Activated CD4-positive, alpha-beta T cell treated with anti-CD3 and anti-CD28 coated beads for 36 hours (primary cell): Measurements from ENCODE around the gene KCNJ12. TPM values are rescaled to one million over a fixed set of nuclear protein-coding genes. Genes with fewer than 3 reads are reported as not detected.

ENCODE experiments used
- ATAC-seq: fragments of 200-7000 bp; cut with Tn5 transposase; one replicate; pipeline ENCODE4 v1.10.0; 2021; ENCODE audit warnings: mild to moderate bottlenecking, moderate library complexity
- CTCF ChIA-PET: fragments of 350-600 bp; sonication (Branson Sonifier 250); formaldehyde crosslinking; loops from one replicate; lab custom pipeline; 2021; ENCODE audit warnings: antibody characterized with exemption; lab: Charles Lee
- POLR2A ChIA-PET: fragments of 350-600 bp; sonication (Branson Sonifier 250); formaldehyde crosslinking; loops from one replicate; lab custom pipeline; 2021; ENCODE audit warnings: antibody characterized with exemption, inconsistent platforms; lab: Charles Lee
- DNase-seq: peaks from one replicate; pipeline ENCODE4 v3.0.0-alpha.2; 2020
- H3K27ac Mint-ChIP-seq: one replicate; pipeline ENCODE4 v1.8.0; 2021; ENCODE audit warnings: mixed read lengths
- H3K27me3 Mint-ChIP-seq: one replicate; pipeline ENCODE4 v1.8.0; 2021; ENCODE audit warnings: mixed read lengths
- H3K36me3 Mint-ChIP-seq: one replicate; pipeline ENCODE4 v1.8.0; 2021; ENCODE audit warnings: low read depth, mixed read lengths
- H3K4me1 Mint-ChIP-seq: one replicate; pipeline ENCODE4 v1.8.0; 2021; ENCODE audit warnings: mixed read lengths
- H3K4me3 Mint-ChIP-seq: one replicate; pipeline ENCODE4 v1.8.0; 2021; ENCODE audit warnings: mild to moderate bottlenecking, moderate library complexity, mixed read lengths
- H3K9me3 Mint-ChIP-seq: one replicate; pipeline ENCODE4 v1.8.0; 2021; ENCODE audit warnings: low read depth, mixed read lengths
- intact Hi-C, 2 experiments: fragments of 100-400 bp; cut with DNase I in 1 of 2; cut with micrococcal nuclease in 1 of 2; formaldehyde crosslinking; loops; one replicate each; pipeline versions ENCODE4 v1.14.2 to v1.15.1; 2022 to 2024; cut with DNase I, micrococcal nuclease
- total RNA-seq, 2 experiments: library from RNA; stranded (reverse); gene quantifications; one replicate each; pipeline ENCODE4 v1.2.3, GENCODE V29; 2021

KCNJ12 gene
- total RNA-seq, 2 experiments from 2014 or later, result not detected

DNA sequence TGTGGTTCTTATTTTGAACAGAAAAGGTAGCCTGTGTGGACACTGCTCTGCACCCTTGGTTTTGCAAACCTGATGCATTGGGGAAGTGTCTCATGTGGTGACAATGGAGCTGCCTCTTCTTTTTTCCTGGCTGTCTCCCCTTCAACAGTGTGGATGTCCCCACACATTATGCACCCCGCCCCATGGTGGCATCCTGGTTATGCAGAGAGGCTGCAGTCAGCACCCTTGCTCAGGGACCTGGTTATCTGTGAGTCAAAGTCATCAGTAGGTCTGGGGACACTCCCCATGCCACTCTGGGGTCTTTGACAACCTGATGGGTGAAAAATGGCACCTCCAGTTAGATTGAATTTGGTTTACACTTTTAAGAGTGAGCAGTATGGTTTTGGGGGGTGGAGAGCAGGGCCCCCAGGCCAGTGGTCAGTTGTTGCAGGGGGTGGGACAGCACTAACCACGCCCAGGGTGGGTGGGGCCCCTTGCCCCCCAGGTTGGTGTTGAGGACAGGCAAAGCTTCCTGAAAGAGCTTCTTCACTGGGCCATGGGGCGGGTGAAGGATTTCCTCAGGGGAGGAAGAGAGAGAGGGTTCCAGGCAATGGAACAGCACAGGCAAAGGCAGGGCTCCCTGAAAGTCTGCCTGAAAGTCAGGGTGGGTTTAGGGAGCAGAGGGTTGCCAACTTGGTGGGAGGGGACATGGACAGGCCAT, 24.6 kb upstream of the KCNJ12 start:
- ChIA-PET CTCF (no interaction called here), POLR2A (no interaction called here)
- no peaks in the 10 kb centered on the region for H3K36me3 Mint-ChIP-seq
- intact Hi-C loops, result no loop called here
- ATAC-seq (no peak), DNase-seq (no peak)
- H3K9me3 Mint-ChIP-seq, result no peaks in the 10 kb centered on the region
- H3K27me3 Mint-ChIP-seq, result no peaks in the 10 kb centered on the region
- no peak overlapping the region for H3K4me3 Mint-ChIP-seq
- peaks cover 2% of the 10 kb centered on the region for H3K4me1 Mint-ChIP-seq
- H3K27ac Mint-ChIP-seq, result no peak overlapping the region

- no peak for ATAC-seq
- H3K27ac Mint-ChIP-seq, result no peak overlapping the region
- intact Hi-C loops, result no loop called here
- H3K4me3 Mint-ChIP-seq, result no peak overlapping the region
- ChIA-PET POLR2A (no interaction called here), CTCF (no interaction called here)
- no peaks in the 10 kb centered on the region for H3K9me3 Mint-ChIP-seq
- peaks cover 2% of the 10 kb centered on the region for H3K4me1 Mint-ChIP-seq
- no peak for DNase-seq
- H3K27me3 Mint-ChIP-seq, result no peaks in the 10 kb centered on the region
- no peaks in the 10 kb centered on the region for H3K36me3 Mint-ChIP-seq
Observed at GRCh38 chr17:21352221-21352980, 23.8 kb upstream of the KCNJ12 start.

- peaks cover 2% of the 10 kb centered on the region for H3K4me1 Mint-ChIP-seq
- ChIA-PET CTCF (no interaction called here), POLR2A (no interaction called here)
- no peak overlapping the region for H3K27ac Mint-ChIP-seq
- DNase-seq (no peak), ATAC-seq (no peak)
- no peaks in the 10 kb centered on the region for H3K27me3 Mint-ChIP-seq
- no peaks in the 10 kb centered on the region for H3K36me3 Mint-ChIP-seq
- H3K9me3 Mint-ChIP-seq, result no peaks in the 10 kb centered on the region
- no peak overlapping the region for H3K4me3 Mint-ChIP-seq
- intact Hi-C loops, result no loop called here
Observed at GRCh38 chr17:21352981-21353265, 23.2 kb upstream of the KCNJ12 start.

DNA sequence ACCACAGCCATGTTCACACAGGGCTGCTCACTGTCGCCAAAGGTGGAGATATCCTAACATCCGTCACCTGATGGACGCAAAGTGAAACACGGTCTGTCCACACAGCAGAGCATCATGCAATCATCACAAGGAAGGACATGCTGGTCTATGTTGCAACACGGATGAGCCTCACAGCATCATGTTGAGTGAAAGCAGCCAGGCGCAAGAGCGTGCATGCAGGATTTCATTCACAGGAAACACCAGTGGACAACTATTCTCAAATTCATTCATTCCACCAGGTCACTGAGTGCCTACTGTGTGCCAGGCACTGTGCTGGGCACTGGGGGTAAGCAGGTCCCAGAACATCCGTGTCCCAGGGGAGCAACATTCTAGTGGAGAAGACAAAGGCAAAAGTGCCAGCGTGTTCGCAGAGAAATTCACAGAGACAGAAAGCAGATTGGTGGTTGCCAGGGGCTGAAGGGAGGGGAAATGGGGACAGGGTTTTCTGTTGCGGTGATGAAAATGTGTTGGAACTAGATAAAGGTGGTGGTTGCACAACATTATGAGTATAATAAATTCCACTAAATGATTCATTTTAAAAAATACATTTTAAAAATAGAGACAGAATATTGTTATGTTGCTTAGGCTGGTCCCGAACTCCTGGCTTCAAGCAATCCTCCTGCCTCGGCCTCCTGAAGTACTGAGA, 22.7 kb upstream of the KCNJ12 start:
- POLR2A ChIA-PET, result no interaction called here
- CTCF ChIA-PET, result no interaction called here
- no peaks in the 10 kb centered on the region for H3K9me3 Mint-ChIP-seq
- no peaks in the 10 kb centered on the region for H3K36me3 Mint-ChIP-seq
- DNase-seq (no peak), ATAC-seq (no peak)
- H3K4me3 Mint-ChIP-seq, result no peak overlapping the region
- H3K27ac Mint-ChIP-seq, result no peak overlapping the region
- intact Hi-C loops, result no loop called here
- H3K4me1 Mint-ChIP-seq, result no peaks in the 10 kb centered on the region
- H3K27me3 Mint-ChIP-seq, result no peaks in the 10 kb centered on the region

- no peak for DNase-seq
- H3K4me1 Mint-ChIP-seq, result no peaks in the 10 kb centered on the region
- no peaks in the 10 kb centered on the region for H3K27me3 Mint-ChIP-seq
- POLR2A ChIA-PET, result no interaction called here
- intact Hi-C loops, result no loop called here
- H3K36me3 Mint-ChIP-seq, result no peaks in the 10 kb centered on the region
- no peak for ATAC-seq
- CTCF ChIA-PET, result no interaction called here
- no peak overlapping the region for H3K4me3 Mint-ChIP-seq
- no peaks in the 10 kb centered on the region for H3K9me3 Mint-ChIP-seq
- H3K27ac Mint-ChIP-seq, result no peak overlapping the region
Observed at GRCh38 chr17:21354796-21355385, 21.3 kb upstream of the KCNJ12 start.

DNA sequence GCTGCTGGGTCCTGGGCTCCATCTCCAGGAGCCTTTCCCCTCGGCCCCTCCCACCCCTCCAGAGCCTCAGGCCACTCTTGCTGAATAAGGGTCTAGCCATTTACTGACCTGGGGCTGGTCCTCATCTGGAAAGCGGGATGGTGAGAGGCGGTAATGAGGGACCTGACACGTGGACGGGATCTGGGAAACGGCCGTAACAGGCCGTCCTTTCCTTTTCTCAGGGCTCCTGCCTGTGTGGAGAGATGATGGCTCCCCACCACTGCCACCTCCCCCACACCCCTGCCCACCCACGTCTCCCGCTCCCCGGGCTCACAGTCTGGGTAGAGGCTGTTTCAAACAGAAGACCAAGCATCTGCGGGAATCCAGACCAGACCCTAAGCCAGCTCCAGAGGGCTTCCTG, 20.6 kb upstream of the KCNJ12 start:
- Mint-ChIP-seq H3K36me3 (no peaks in the 10 kb centered on the region), H3K9me3 (no peaks in the 10 kb centered on the region), H3K4me3 (no peak overlapping the region), H3K27ac (no peak overlapping the region), H3K4me1 (no peaks in the 10 kb centered on the region), H3K27me3 (no peaks in the 10 kb centered on the region)
- intact Hi-C loops, result no loop called here
- ATAC-seq (no peak), DNase-seq (no peak)
- ChIA-PET CTCF (no interaction called here), POLR2A (no interaction called here)

DNA sequence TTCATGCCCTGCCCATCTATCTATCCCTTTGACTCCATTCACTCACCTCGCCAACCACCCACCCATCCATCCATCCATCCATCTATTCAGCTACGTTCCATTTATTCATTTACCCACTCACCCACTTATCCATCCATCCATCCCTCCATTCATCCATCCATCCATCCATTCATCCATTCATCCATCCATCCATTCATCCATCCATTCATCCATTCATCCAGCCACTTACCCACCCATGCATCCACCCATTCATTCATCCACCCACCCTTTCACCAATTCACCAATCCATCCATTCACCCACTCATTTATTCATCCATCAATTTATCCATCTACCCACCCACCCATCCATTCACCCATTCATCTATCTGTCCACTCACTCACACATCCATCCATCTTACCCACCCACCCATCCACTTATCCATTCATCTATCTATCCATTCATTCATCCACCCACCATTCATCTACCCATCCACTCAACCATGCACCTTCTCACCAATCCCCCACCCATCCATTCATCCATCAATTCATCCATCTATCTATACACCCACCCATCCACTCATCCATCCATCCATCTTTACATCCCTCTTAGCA, 19.5 kb upstream of the KCNJ12 start:
- CTCF ChIA-PET, result no interaction called here
- intact Hi-C loops, result no loop called here
- no peak for ATAC-seq
- no peak for DNase-seq
- no peak overlapping the region for H3K27ac Mint-ChIP-seq
- H3K9me3 Mint-ChIP-seq, result no peaks in the 10 kb centered on the region
- no peaks in the 10 kb centered on the region for H3K4me1 Mint-ChIP-seq
- no peak overlapping the region for H3K4me3 Mint-ChIP-seq
- no peaks in the 10 kb centered on the region for H3K36me3 Mint-ChIP-seq
- POLR2A ChIA-PET, result no interaction called here
- H3K27me3 Mint-ChIP-seq, result no peaks in the 10 kb centered on the region

DNA sequence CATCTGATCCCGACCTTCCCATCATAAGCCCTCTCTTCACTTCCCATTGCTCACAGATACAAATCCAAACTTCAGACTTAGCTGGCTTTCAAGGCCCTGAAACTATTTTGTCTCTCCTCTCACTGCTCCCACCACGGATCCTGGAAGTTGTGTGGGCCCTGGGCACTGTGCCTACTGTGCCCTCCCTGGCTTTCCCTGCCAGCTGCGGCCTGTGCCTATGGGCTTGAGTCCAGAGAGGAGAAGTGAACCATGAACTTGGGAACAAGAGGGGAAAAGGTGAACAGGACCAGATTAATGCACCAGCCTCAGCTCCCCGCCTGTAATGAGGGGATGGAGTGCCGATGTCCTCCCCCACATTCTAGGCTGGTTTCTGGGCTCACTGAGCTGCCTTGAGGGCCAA, 18.9 kb upstream of the KCNJ12 start:
- H3K4me1 Mint-ChIP-seq, result no peaks in the 10 kb centered on the region
- no peak overlapping the region for H3K27ac Mint-ChIP-seq
- no peak for ATAC-seq
- H3K9me3 Mint-ChIP-seq, result no peaks in the 10 kb centered on the region
- ChIA-PET CTCF (no interaction called here), POLR2A (no interaction called here)
- DNase-seq, result no peak
- no peaks in the 10 kb centered on the region for H3K27me3 Mint-ChIP-seq
- H3K4me3 Mint-ChIP-seq, result no peak overlapping the region
- intact Hi-C loops, result no loop called here
- H3K36me3 Mint-ChIP-seq, result no peaks in the 10 kb centered on the region

DNA sequence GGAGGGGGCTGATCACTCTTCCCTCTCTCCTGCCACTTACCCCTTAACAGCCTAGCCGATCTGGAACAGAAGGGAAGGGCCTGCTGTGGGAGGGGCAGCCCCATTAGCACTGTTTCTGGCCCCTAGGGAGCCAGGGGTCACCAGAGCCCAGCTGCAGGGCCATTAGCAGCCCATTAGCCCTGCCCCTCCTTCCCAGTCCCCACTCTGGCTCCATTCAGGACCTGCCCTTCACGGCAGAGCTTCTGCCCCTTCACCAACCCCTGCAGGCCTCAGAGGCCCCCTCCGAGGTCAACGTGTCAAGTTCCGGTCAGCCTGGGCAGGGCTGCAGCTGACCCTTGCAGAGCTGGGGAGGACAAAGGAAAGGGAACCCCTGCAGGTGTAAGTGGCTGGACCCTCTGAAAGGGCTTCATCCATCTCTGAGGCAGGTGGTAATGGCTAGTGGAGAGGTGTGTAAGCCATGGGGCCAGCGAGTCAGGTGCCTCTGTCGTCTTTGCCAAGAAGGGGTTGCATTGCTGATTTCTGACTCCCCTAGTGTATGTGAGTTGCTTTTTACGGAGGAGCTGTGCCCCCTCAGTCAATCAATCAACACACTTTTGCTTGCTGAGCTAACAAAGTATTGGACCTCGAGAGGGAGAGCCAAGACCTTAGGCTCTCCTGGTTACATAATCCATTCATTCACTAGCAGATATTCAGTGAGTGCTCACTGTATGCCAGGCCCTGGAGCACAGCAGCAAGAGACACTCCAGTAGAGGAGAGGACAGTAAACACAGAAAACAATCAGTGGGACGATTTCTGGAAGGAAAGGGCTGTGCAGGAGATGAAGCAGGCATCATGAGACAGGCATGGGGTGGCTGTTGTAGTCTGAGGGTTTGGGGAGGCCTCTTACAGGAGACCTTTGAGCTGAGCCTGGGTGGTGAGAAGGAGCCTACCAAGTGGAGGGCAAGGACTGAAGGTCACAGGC, 18.2 kb upstream of the KCNJ12 start:
- no peaks in the 10 kb centered on the region for H3K36me3 Mint-ChIP-seq
- H3K4me3 Mint-ChIP-seq, result no peak overlapping the region
- ATAC-seq (no peak), DNase-seq (no peak)
- no peaks in the 10 kb centered on the region for H3K9me3 Mint-ChIP-seq
- intact Hi-C loops, result no loop called here
- ChIA-PET CTCF (no interaction called here), POLR2A (no interaction called here)
- H3K27me3 Mint-ChIP-seq, result no peaks in the 10 kb centered on the region
- no peaks in the 10 kb centered on the region for H3K4me1 Mint-ChIP-seq
- no peak overlapping the region for H3K27ac Mint-ChIP-seq

DNA sequence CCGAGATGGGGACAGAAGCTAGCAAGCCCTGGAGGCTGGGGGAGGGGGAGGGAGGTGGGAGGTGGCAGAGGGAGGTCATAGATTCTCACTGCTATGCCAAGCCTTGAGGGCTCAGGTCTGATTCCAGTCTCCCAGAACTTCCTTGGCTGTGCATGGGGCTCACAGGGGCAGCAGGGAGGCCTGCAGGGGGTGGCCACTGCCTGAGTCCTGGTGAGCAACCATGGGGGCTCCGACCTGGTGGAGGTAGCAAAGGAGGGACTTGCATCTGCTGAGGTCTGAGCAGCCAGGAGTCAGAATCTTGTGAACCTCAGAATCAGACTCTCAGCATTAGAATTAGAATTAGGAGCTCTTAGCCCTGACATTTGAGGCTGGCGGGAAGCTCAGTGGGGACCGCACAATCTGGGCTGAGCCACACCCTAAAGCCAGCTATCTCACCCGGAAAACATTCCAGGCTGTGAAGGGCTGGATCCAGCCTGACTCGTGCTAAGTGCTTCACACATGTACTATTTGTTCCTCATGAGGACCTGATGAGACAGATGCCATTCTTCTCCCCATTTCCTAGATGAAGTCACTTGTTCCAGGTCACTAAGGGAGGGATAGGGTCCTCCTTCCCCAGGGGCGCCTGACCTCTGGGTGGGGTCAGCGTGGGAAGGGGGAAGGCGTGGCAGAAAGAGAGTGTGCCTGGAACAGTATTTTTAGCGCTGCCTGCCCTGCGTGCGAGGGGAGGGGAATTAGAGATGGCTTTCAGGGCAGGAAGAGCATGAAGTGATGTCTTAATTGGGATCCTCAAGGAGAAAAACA, 17.3 kb upstream of the KCNJ12 start:
- no peak for ATAC-seq
- Mint-ChIP-seq H3K4me1 (no peaks in the 10 kb centered on the region), H3K27me3 (no peaks in the 10 kb centered on the region), H3K27ac (no peak overlapping the region), H3K36me3 (no peaks in the 10 kb centered on the region), H3K4me3 (no peak overlapping the region), H3K9me3 (no peaks in the 10 kb centered on the region)
- no peak for DNase-seq
- ChIA-PET CTCF (no interaction called here), POLR2A (no interaction called here)
- intact Hi-C loops, result no loop called here
